AG04450 (cell line): ENCODE results near the gene CDK2. TPM values are rescaled to one million over a fixed set of nuclear protein-coding genes. Genes with fewer than 3 reads are reported as not detected.
"Not testable (repeated sequence)": the region's sequence is repeated elsewhere in the genome, so short reads cannot be mapped to it uniquely, and the experiment has no call there.

Source experiments
- CTCF ChIA-PET: fragments of 300-600, 350-600 bp; formaldehyde crosslinking; extraction: SDS; loops from one replicate; lab custom pipeline; 2022; ENCODE audit warnings: antibody characterized with exemption, inconsistent platforms; lab: Charles Lee
- POLR2A ChIA-PET: fragments of 350-600 bp; formaldehyde crosslinking; extraction: SDS; loops from one replicate; lab custom pipeline; 2021; ENCODE audit warnings: antibody characterized with exemption, inconsistent platforms; lab: Yijun Ruan, JAX
- DNase-seq: peaks from one replicate; pipeline ENCODE4 v3.0.0-alpha.2; 2011; ENCODE audit warnings: low read depth, low spot score
- H3K27ac ChIP-seq: one replicate; pipeline ENCODE4 v1.5.1; 2012; ENCODE audit warnings: low read depth, low read length, control low read depth
- H3K27me3 ChIP-seq: one replicate; pipeline ENCODE4 v1.6.0; 2012; ENCODE audit warnings: low read length; ENCODE audit not compliant: control insufficient read depth, insufficient read depth
- H3K4me3 ChIP-seq: 2 replicates; pipeline ENCODE4 v1.5.1; 2011; ENCODE audit warnings: mild to moderate bottlenecking, low read depth, low read length, control low read depth
- H3K9me3 ChIP-seq: 2 replicates; pipeline ENCODE4 v1.5.1; 2012; ENCODE audit warnings: low read length; ENCODE audit not compliant: control insufficient read depth, insufficient read depth
- polyA plus RNA-seq: library from polyadenylated mRNA; depleted of rRNA; stranded (reverse); fragments of >200 nt; gene quantifications from 2 replicates; pipeline ENCODE4 v1.2.3, GENCODE V29; 2011
- TF ChIP-seq, protein P1 (sequence below): IDR thresholded peaks from 2 replicates; pipeline ENCODE4 v1.5.1; 2011; ENCODE audit warnings: low read depth, low read length, control low read depth, inconsistent platforms

The CDK2 gene
- polyA plus RNA-seq, 1 experiment, result 30.6 TPM

- CTCF ChIA-PET, result interaction anchor here (0.7 to 2.9 kb wide), 14 partner anchors 12 to 235 kb away, joined by 3 to 22 read pairs (median 4); partner anchors contain the start of gene SUOX
- TF ChIP-seq, protein P1, sequence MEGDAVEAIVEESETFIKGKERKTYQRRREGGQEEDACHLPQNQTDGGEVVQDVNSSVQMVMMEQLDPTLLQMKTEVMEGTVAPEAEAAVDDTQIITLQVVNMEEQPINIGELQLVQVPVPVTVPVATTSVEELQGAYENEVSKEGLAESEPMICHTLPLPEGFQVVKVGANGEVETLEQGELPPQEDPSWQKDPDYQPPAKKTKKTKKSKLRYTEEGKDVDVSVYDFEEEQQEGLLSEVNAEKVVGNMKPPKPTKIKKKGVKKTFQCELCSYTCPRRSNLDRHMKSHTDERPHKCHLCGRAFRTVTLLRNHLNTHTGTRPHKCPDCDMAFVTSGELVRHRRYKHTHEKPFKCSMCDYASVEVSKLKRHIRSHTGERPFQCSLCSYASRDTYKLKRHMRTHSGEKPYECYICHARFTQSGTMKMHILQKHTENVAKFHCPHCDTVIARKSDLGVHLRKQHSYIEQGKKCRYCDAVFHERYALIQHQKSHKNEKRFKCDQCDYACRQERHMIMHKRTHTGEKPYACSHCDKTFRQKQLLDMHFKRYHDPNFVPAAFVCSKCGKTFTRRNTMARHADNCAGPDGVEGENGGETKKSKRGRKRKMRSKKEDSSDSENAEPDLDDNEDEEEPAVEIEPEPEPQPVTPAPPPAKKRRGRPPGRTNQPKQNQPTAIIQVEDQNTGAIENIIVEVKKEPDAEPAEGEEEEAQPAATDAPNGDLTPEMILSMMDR, result peak; percentile 29; the same call in 1 of the 2 replicates
These were observed 7.1 kb downstream of the CDK2 start, which contains the start of gene RAB5B for GRCh38 chr12:55973599-55974307. TSS of gene RAB5B (plus strand) at chr12:55974078. CDS start at chr12:55986961, 12,883 bp downstream.

DNA sequence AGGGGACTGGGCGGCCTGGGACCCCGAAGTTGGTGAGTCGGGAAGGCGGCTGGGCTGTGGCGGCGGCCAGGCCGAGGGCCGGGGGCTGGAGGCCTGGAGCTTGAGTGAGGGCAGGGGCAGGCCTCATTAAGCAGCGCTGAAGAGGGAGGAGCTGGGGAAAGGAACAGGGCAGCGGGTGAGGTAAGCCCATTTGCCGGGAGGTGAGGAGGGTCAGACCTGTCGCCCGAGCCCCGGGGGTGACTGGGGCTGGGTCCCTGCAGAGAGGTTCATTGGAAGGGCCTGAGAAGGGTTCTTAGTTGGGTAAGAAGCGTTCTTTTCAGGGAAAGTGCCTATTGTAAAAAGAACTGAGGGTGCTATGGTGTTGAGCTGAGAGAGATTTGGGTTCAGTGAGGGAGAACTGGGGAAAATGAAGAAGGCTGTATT lies 7.7 kb downstream of the CDK2 start:
- H3K9me3 ChIP-seq, result peaks cover 4% of the 10 kb centered on the region; the same call in 1 of the 2 replicates
- no peaks in the 10 kb centered on the region for H3K27me3 ChIP-seq
- ChIA-PET CTCF (interaction anchor here (0.7 to 2.9 kb wide), 15 partner anchors 10 to 236 kb away, joined by 3 to 22 read pairs (median 3); partner anchors contain the start of gene SUOX), POLR2A (interaction anchor here (0.6 to 2.0 kb wide), 16 partner anchors 13 to 1604 kb away, joined by 3 to 14 read pairs (median 5); partner anchors contain the start of genes CD63, DGKA, DNAJC14 and GDF11)
- TF ChIP-seq, protein P1, result no peak
- H3K4me3 ChIP-seq, result peak overlapping the region; percentile 94
- no peak for DNase-seq
- H3K27ac ChIP-seq, result peak overlapping the region; percentile 75

More at GRCh38 chr12:55973599-55974307, 7.1 kb downstream of the CDK2 start, which contains the start of gene RAB5B:
- Histone ChIP-seq H3K4me3 (peak within 1 kb of the TSS; percentile 94), H3K27me3 (no peaks in the 10 kb centered on the region), H3K9me3 (peaks cover 4% of the 10 kb centered on the region; the same call in 1 of the 2 replicates), H3K27ac (peak within 1 kb of the TSS; percentile 87)
- peak; percentile 100 for DNase-seq
- POLR2A ChIA-PET, result interaction anchor here (0.6 to 2.0 kb wide), 17 partner anchors 13 to 1603 kb away, joined by 3 to 14 read pairs (median 5); partner anchors contain the start of genes CD63, DGKA, DNAJC14 and GDF11

GRCh38 chr12:55978393-55978792 lies 11.8 kb downstream of the CDK2 start:
- ChIA-PET POLR2A (no interaction called here), CTCF (interaction anchor here (1.0 to 3.5 kb wide), 3 partner anchors 18 to 51 kb away, joined by 4 to 29 read pairs (median 4); partner anchors contain the start of gene SUOX)
- Histone ChIP-seq H3K27ac (no peak overlapping the region), H3K9me3 (peaks cover 4% of the 10 kb centered on the region; the same call in 1 of the 2 replicates), H3K4me3 (no peak overlapping the region), H3K27me3 (no peaks in the 10 kb centered on the region)
- TF ChIP-seq, protein P1, result no peak
- DNase-seq, result no peak

- TF ChIP-seq, protein P1, result no peak
- CTCF ChIA-PET, result interaction anchor here (3.5 kb wide), 1 partner anchor 17 kb away, joined by 29 read pairs; no protein-coding TSS in a partner anchor
- H3K27me3 ChIP-seq, result no peaks in the 10 kb centered on the region
- H3K27ac ChIP-seq, result no peak overlapping the region
- H3K4me3 ChIP-seq, result no peak overlapping the region
- no peak for DNase-seq
- POLR2A ChIA-PET, result no interaction called here
- H3K9me3 ChIP-seq, result peaks cover 2% of the 10 kb centered on the region; the same call in 1 of the 2 replicates
These were observed 12.4 kb downstream of the CDK2 start for GRCh38 chr12:55979069-55979468.

- POLR2A ChIA-PET, result interaction anchor here (0.5 to 0.7 kb wide), 2 partner anchors 25 to 62 kb away, joined by 4 to 5 read pairs; no protein-coding TSS in a partner anchor
- not testable (repeated sequence) for H3K4me3 ChIP-seq, H3K9me3 ChIP-seq, H3K27ac ChIP-seq, H3K27me3 ChIP-seq, DNase-seq
- CTCF ChIA-PET, result interaction anchor here (0.6 to 7.0 kb wide), 4 partner anchors 14 to 244 kb away, joined by 3 to 96 read pairs (median 8); partner anchors contain the start of gene SUOX
These were observed 15.3 kb downstream of the CDK2 start for GRCh38 chr12:55981882-55982281.
